RWPE1 (cell line): ENCODE measurements around the gene PLCB2.

Source experiments
- CTCF ChIA-PET: fragments of 350-600 bp; sonication (Branson Sonifier 250); formaldehyde crosslinking; extraction: SDS; loops from one replicate; lab custom pipeline; 2021; lab: Yijun Ruan, JAX
- POLR2A ChIA-PET: fragments of 400-600 bp; formaldehyde crosslinking; extraction: SDS; loops from one replicate; lab custom pipeline; 2020; ENCODE audit warnings: antibody characterized with exemption; ENCODE audit not compliant: low non-redundant PET; lab: Yijun Ruan, JAX
- DNase-seq: peaks from one replicate; pipeline ENCODE4 v3.0.0; 2012; ENCODE audit warnings: low spot score
- H3K27ac ChIP-seq: fragments of 450-650 bp; 2 replicates; pipeline ENCODE4 v1.5.1; 2017
- CTCF ChIP-seq: fragments of 450-650 bp; conservative IDR thresholded peaks from 2 replicates; pipeline ENCODE4 v1.5.1; 2017; ENCODE audit warnings: low read depth, mild to moderate bottlenecking

PLCB2 gene

GRCh38 chr15:40269604-40270003 lies 38.1 kb downstream of the PLCB2 start:
- POLR2A ChIA-PET: no interaction called here
- no peak for DNase-seq
- no peak overlapping the region for H3K27ac ChIP-seq
- TF ChIP-seq CTCF: no peak
- CTCF ChIA-PET: interaction anchor here (0.6 to 7.0 kb wide), 4 partner anchors 52 to 99 kb away, joined by 3 to 112 read pairs (median 4); no protein-coding TSS in a partner anchor

GRCh38 chr15:40267670-40268069 lies 40.1 kb downstream of the PLCB2 start:
- no peak for DNase-seq
- TF ChIP-seq CTCF: no peak
- H3K27ac ChIP-seq: peak overlapping the region; percentile 89
- ChIA-PET POLR2A (no interaction called here), CTCF (interaction anchor here (0.7 to 1.3 kb wide), 3 partner anchors 12 to 1568 kb away, joined by 3 to 4 read pairs (median 4); no protein-coding TSS in a partner anchor)

- no peak for TF ChIP-seq CTCF
- ChIA-PET CTCF (interaction anchor here (0.7 to 1.3 kb wide), 2 partner anchors 12 to 1567 kb away, joined by 3 to 4 read pairs; no protein-coding TSS in a partner anchor), POLR2A (no interaction called here)
- DNase-seq: peak; percentile 98
- peak overlapping the region; percentile 89 for H3K27ac ChIP-seq
These were observed 40.9 kb downstream of the PLCB2 start for GRCh38 chr15:40266828-40267304.

- no peak for TF ChIP-seq CTCF
- DNase-seq: no peak
- peak overlapping the region; percentile 89 for H3K27ac ChIP-seq
- ChIA-PET CTCF (interaction anchor here (1.3 kb wide), 1 partner anchor 9 kb away, joined by 6 read pairs; no protein-coding TSS in a partner anchor), POLR2A (no interaction called here)
These were observed 41.9 kb downstream of the PLCB2 start for GRCh38 chr15:40265875-40266274.

DNA sequence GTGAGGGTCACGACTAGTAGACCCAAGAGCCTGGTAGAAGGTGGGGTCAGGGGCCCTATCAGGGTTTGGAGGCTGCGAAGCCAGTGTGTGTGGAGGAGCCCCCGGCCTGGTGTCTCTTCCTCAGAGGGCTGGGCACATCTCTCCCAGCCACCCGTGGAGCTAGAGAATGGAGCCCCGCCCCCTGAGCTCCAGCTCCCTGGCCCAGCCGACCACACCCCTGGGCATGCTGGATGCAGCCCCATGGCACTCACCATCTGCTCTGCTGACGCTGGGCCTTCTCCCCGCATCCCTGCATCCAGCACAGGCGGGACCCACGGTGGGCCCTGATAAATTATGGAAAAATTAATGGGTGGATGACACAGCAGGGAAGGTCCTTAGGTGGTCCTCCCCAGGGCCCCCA lies 42.4 kb downstream of the PLCB2 start:
- no peak for TF ChIP-seq CTCF

DNA sequence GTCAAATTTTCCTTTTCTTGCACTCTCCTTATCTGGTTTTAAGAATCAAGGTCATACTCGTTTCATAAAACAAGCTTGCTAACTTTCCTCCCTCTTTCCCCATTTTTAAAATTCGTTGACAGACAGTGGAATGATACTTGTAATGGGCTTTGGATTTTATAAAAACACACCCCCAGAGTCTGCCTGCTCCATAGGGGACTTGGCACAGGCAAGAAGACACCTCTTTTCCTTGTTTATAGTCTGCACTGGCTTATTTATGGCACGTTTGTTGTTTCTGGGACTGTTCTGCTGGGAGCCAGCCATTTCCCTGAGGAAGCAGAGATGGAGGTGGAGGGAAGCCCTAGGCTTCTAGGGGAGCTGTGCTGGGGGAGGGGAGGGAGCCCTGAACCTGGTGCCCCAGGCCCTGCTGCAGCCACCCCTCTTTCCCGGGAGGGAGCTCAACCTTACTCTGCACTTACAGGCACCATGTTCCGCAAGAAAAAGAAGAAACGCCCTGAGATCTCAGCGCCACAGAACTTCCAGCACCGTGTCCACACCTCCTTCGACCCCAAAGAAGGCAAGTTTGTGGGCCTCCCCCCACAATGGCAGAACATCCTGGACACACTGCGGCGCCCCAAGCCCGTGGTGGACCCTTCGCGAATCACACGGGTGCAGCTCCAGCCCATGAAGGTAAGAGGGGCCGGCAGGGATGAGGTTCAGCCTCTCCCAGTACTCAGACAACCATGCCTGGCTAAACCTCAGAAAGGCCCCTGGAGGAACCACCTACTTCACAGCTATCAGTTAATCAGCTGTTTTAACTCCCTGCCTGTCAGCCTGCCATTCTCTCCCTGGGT lies 43.2 kb downstream of the PLCB2 start:
- DNase-seq: no peak
- no peak for TF ChIP-seq CTCF
- H3K27ac ChIP-seq: peak overlapping the region; percentile 89
- ChIA-PET CTCF (interaction anchor here (0.6 to 2.4 kb wide), 3 partner anchors 10 to 205 kb away, joined by 3 to 11 read pairs (median 7); no protein-coding TSS in a partner anchor), POLR2A (no interaction called here)

More for the DNA sequence above, 42.4 kb downstream of the PLCB2 start:
- ChIA-PET CTCF (interaction anchor here (1.3 kb wide), 1 partner anchor 9 kb away, joined by 6 read pairs; no protein-coding TSS in a partner anchor), POLR2A (no interaction called here)
- H3K27ac ChIP-seq: peak overlapping the region; percentile 89
- DNase-seq: no peak
